ENCODE results near the gene SENP6. TPM values are rescaled to one million over a fixed set of nuclear protein-coding genes. Genes with fewer than 3 reads are reported as not detected.

The SENP6 gene
- total and polyA plus RNA-seq, 9 of the 15 experiments (the other 6 are each of a cell fraction or from before 2014, with no cell fraction given) = 11.1 to 79.4 (median 46.8) TPM

DNA sequence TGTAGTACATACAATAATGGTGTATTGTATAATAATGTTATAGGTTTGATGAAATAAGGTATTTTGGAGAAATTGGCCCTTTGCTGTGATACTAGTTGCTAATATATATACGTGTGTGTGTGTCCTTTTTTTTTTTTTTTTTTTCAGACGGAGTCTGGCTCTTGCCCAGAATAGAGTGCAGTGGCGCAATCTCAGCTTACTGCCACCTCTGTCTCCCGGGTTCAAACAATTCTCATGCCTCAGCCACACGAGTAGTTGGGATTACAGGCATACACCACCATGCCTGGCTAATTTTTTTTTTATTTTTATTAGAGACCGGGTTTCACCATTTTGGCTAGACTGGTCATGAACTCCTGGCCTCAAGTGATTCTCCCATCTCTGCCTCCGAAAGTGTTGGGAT, 23.3 kb downstream of the SENP6 start (continued):
- no peak for TF ChIP-seq ELF2 (CRISPR knock-in tag; IDR thresholded peaks at IDR 0.05)
- TF ChIP-seq DPF2 (IDR thresholded peaks at IDR 0.05) = no peak
- TF ChIP-seq TAF1 (IDR thresholded peaks at IDR 0.05; ENCODE audit: control insufficient read depth, extremely low read depth, insufficient read depth, low read length, severe bottlenecking) = no peak
- TF ChIP-seq SIX5 (IDR thresholded peaks at IDR 0.05; ENCODE audit: borderline replicate concordance in 1 of 2, insufficient read depth in 1 of 2, low read depth in 1 of 2, low read length in 2 of 2) = no peak
- TF ChIP-seq, protein P1, sequence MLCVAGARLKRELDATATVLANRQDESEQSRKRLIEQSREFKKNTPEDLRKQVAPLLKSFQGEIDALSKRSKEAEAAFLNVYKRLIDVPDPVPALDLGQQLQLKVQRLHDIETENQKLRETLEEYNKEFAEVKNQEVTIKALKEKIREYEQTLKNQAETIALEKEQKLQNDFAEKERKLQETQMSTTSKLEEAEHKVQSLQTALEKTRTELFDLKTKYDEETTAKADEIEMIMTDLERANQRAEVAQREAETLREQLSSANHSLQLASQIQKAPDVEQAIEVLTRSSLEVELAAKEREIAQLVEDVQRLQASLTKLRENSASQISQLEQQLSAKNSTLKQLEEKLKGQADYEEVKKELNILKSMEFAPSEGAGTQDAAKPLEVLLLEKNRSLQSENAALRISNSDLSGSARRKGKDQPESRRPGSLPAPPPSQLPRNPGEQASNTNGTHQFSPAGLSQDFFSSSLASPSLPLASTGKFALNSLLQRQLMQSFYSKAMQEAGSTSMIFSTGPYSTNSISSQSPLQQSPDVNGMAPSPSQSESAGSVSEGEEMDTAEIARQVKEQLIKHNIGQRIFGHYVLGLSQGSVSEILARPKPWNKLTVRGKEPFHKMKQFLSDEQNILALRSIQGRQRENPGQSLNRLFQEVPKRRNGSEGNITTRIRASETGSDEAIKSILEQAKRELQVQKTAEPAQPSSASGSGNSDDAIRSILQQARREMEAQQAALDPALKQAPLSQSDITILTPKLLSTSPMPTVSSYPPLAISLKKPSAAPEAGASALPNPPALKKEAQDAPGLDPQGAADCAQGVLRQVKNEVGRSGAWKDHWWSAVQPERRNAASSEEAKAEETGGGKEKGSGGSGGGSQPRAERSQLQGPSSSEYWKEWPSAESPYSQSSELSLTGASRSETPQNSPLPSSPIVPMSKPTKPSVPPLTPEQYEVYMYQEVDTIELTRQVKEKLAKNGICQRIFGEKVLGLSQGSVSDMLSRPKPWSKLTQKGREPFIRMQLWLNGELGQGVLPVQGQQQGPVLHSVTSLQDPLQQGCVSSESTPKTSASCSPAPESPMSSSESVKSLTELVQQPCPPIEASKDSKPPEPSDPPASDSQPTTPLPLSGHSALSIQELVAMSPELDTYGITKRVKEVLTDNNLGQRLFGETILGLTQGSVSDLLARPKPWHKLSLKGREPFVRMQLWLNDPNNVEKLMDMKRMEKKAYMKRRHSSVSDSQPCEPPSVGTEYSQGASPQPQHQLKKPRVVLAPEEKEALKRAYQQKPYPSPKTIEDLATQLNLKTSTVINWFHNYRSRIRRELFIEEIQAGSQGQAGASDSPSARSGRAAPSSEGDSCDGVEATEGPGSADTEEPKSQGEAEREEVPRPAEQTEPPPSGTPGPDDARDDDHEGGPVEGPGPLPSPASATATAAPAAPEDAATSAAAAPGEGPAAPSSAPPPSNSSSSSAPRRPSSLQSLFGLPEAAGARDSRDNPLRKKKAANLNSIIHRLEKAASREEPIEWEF (CRISPR knock-in tag; IDR thresholded peaks at IDR 0.05) = no peak

DNA sequence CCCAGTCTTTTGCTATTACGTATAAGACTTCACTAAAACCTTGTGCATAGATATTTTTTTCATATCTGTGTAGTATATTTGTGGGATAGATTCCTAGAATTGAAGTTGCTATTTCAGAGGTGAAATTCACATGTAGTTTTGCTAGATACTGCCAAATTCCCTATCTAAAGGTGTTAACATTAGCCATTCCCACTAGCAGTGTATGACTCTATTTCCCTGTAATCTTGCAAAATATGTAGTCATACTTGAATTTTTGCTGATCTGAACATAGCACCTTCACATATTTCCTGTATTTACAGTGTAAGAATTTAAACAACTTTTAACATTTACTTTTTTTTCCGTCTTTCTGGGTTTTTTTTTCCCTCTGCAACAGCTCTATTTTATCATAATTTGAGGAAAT, 24.9 kb downstream of the SENP6 start:
- H3K27me3 ChIP-seq (ENCODE audit: control insufficient read depth in 2 of 2, insufficient read depth in 2 of 2, low read length in 2 of 2) = no peaks in the 10 kb centered on the region
- no peak overlapping the region for H3K4me2 ChIP-seq (ENCODE audit: insufficient read depth, low read length)
- ChIA-PET CTCF (ENCODE audit: low intra/inter-chr PET ratio) (no interaction called here), POLR2A (no interaction called here)
- DNase-seq (ENCODE audit: extremely low read depth in 1 of 4, low spot score in 3 of 4) = no peak
- H3K4me1 ChIP-seq (replicated peaks in 1 of 2; ENCODE audit: control insufficient read depth in 2 of 2, insufficient read depth in 2 of 2, low read length in 2 of 2) = peaks cover 3 to 9% of the 10 kb centered on the region in 2 experiments; a peak in 4 of 5 replicates
- 93% methylated on average over 2 of the region's 2 CpGs for WGBS (ENCODE audit: insufficient coverage, low coverage, missing lambda C conversion rate)
- in situ Hi-C loops (cut with MboI) = no loop called here
- no peaks in the 10 kb centered on the region for H3K9me3 ChIP-seq (replicated peaks; ENCODE audit: control insufficient read depth, insufficient read depth, low read depth, low read length)
- H3K9me1 ChIP-seq (ENCODE audit: control insufficient read depth, insufficient read depth, low read length) = no peaks in the 10 kb centered on the region
- H3K79me2 ChIP-seq (ENCODE audit: control insufficient read depth, insufficient read depth, low read length) = peaks cover 59% of the 10 kb centered on the region
- peaks cover 45% of the 10 kb centered on the region for H3K36me3 ChIP-seq (ENCODE audit: control insufficient read depth, insufficient read depth, low read length)
- no peak overlapping the region for H2AFZ ChIP-seq (ENCODE audit: low read depth, low read length)
- no peaks in the 10 kb centered on the region for H4K20me1 ChIP-seq (replicated peaks; ENCODE audit: control insufficient read depth, insufficient read depth, low read length)
- no peak overlapping the region for H3K4me3 ChIP-seq
- no TSS peak for BruUV-seq (replicated peaks)
- no peak overlapping the region for H3K27ac ChIP-seq (ENCODE audit: extremely low read depth, low read depth, low read length)
- ATAC-seq = no peak
- intact Hi-C loops (cut with micrococcal nuclease) = no loop called here
- FAIRE-seq = no peak
- no peak overlapping the region for H3K9ac ChIP-seq (ENCODE audit: insufficient read depth in 1 of 2, low read depth in 2 of 2, low read length in 2 of 2)
- TF ChIP-seq SIX5 (IDR thresholded peaks at IDR 0.05; ENCODE audit: borderline replicate concordance in 1 of 2, insufficient read depth in 1 of 2, low read depth in 1 of 2, low read length in 2 of 2) (no peak), POLR2H (tag; IDR thresholded peaks at IDR 0.05; ENCODE audit: low read depth) (no peak), HDGF (IDR thresholded peaks at IDR 0.05) (no peak)
- TF ChIP-seq, protein P2, sequence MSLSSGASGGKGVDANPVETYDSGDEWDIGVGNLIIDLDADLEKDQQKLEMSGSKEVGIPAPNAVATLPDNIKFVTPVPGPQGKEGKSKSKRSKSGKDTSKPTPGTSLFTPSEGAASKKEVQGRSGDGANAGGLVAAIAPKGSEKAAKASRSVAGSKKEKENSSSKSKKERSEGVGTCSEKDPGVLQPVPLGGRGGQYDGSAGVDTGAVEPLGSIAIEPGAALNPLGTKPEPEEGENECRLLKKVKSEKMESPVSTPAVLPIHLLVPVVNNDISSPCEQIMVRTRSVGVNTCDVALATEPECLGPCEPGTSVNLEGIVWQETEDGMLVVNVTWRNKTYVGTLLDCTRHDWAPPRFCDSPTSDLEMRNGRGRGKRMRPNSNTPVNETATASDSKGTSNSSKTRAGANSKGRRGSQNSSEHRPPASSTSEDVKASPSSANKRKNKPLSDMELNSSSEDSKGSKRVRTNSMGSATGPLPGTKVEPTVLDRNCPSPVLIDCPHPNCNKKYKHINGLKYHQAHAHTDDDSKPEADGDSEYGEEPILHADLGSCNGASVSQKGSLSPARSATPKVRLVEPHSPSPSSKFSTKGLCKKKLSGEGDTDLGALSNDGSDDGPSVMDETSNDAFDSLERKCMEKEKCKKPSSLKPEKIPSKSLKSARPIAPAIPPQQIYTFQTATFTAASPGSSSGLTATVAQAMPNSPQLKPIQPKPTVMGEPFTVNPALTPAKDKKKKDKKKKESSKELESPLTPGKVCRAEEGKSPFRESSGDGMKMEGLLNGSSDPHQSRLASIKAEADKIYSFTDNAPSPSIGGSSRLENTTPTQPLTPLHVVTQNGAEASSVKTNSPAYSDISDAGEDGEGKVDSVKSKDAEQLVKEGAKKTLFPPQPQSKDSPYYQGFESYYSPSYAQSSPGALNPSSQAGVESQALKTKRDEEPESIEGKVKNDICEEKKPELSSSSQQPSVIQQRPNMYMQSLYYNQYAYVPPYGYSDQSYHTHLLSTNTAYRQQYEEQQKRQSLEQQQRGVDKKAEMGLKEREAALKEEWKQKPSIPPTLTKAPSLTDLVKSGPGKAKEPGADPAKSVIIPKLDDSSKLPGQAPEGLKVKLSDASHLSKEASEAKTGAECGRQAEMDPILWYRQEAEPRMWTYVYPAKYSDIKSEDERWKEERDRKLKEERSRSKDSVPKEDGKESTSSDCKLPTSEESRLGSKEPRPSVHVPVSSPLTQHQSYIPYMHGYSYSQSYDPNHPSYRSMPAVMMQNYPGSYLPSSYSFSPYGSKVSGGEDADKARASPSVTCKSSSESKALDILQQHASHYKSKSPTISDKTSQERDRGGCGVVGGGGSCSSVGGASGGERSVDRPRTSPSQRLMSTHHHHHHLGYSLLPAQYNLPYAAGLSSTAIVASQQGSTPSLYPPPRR (CRISPR knock-in tag; IDR thresholded peaks at IDR 0.05; ENCODE audit: borderline replicate concordance) = no peak

All from K562 (cell line).